Stimulated activated CD4-positive, alpha-beta T cell treated with anti-CD3 and anti-CD28 coated beads, Interleukin-12 subunit alpha, Interleukin-12 subunit beta, amount 100 ng/mL, for 4 hours (primary cell): Measurements from ENCODE around the gene IMPDH2.
"Not testable (repeated sequence)": the region's sequence is repeated elsewhere in the genome, so short reads cannot be mapped to it uniquely, and the experiment has no call there.

Experiments used
- DNase-seq: peaks from one replicate; pipeline ENCODE4 v3.0.0-alpha.2; 2020

The IMPDH2 gene

DNA sequence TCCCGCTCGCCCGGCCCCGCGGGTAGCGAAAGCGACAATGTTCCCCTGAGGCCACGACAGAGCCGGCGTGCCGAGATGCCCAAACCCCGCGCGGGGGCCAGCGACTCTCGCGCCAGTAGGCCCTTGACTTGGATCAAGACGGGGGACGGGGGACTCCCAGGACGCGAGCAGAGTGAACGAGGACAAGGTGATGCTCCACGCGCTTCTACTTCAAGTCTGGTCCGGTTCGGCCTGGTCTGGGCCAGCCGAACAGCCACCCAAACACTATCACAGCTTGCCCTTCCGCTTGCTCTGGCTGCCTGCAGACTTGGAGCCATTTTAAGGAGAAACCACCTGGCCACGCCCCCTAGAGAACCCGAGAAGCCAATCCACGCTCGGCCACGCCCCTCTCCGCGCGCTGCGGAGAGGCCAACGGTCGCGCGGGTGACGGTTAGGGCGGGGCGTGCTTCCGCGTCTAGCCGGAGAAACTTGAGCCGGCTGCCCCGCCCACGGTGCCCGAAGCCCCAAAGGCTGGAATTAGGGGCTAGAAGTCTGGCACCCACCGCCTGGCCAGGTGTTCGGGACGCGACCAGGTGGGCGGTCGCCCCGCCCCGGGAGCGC is 7.9 kb downstream of the IMPDH2 start:
- peak; percentile 99 for DNase-seq

DNA sequence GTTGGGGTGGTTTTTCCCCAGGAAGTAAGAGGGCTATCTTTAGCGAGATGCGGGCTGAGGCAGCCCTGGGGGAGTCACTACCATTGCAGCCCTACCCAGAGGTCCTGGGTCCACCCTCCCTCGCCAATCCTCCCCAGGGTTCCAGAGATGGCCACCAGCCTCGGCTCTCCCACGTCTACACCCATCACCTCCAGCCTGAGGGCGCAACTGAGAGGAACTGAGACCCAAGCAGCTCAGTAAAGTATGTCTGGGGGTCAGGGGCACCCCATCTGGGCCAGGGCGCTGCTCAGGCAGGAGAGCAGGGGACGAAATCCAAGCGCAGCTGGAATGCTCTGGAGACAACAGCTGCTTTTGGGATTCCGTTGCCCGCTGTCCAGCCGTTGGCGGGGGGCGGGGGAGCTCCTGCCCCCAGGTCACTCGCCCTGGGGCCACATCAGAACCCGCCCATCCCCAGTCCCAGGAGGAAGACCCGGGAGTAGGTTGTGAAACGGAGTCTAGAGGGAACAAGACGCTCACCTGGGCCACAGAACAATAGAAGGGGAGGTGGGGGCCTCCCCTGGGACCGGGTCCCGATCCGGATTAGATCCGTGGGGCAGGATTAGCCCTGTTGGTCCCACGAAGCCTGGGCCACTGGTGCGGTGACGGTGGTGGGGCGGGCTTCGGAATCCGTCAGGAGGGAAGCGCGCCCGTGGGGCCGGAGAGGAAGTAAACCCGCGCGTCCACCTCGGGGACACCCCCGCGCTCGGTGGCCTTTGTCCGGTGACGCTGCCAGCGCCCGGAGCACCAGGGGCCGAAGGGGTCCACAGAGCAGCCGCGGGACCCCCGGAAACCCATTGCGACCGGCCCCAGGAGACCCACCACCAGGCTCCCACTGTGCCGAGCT is 8.6 kb downstream of the IMPDH2 start:
- no peak for DNase-seq

DNA sequence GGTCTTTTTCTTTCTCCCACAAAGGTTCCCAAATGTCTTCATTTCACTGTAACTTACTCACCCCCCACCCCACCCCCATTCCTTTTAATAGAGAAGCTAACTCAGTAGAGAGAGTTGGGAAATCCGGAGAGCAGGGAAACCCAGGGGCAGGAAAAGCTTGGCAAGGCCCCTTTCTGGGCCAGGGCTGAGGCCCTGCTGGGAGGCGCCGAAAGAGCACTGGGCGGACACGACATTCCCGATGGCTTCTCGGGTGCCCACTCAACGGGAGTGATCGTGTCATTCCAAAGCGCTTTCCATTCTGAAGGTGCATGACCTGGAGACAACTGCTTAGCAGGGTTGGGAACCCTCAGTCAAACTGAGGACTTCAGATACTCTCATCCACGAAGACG is 9.3 kb downstream of the IMPDH2 start:
- no peak for DNase-seq

DNA sequence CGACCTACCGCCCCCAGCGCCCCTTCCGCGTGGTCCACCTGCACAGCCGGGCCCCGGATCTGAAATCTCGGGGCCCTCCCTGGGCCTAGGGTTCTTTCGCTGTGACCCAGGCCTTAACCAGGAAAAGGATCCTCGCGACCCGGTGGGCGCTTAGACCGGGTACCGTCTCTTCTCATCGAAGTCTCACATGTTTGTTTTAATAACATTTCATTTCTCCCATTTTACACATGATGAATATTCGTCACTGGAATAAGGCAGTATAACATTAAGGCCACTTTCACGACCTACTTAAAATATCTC is 10.5 kb downstream of the IMPDH2 start:
- DNase-seq: no peak

DNA sequence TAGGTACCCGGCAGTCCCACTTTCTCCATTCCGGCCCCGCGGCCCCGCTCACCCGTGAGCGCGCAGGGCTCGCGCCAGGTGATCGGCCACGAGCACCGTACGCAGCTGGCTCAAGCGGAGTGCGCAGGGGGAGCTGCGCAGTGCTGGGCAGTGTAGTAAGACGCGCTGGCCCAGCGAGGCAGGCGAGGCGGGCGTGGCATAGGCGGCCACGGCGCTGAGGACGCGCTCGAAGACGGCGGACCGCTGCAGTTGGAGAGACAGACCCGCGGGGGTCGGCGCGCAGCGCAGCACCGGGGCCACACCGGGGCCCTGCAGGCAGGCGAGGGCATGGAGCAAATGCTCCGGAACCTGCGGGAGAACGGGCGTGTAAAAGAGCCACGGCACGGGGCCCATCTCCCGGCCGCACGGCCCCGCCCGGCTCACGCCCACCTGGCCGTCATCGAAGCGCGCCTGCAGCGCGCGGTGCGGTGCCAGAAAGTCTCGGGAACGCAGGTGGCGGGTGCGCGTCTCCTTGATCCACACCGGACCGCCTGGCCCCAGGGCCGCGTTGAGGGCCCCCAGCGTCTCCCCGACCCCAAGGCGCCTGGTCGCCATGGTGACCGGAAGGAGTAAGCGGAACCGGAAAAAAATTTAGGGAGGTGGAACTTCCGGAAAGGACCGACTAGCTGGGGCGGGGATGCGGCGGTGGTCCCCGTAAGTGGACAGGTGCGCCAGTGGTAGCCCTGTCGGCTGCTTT is 11.1 kb downstream of the IMPDH2 start, which contains the start of gene DALRD3:
DALRD3 (minus strand) TSS at position 610 of the 736 bp plus-strand sequence; CDS start at position 594, 16 bp downstream.
- DNase-seq: peak; percentile 58

DNA sequence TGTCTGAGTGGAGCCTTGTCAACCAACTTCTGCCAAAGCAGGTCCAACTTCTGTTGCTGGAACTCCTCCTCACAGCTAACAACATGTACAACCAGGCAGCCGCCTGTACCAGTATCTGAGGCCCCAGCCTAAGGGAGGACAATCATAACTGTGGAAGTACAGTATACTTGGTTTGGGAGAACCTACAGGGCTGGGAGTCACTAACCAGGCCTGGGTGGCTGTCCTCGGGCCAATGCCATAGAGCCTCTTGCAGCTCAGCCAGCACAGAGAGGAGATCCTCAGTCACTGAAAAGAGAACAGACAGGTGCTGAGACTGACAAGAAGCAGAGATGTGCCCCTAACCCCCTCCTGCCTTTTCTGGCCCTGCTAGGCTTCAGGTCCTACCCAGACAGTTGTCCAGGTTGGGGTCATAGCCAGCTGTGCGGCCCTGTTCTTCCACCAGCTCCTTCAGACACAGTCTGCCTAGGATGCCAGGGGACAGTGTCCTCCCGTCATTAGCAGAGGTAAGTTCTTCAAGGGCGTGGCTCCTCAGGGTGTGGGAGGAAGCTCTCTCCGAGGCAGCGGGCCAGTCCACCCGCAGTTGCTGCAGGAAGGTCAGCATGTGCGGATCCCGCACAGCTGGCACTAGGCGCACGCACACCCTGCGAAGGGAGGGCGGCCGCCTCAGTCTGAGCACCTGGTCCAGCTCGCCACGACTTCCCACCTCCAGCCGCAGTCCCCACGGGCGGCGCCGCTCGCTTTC is 11.8 kb downstream of the IMPDH2 start:
- no peak for DNase-seq

DNA sequence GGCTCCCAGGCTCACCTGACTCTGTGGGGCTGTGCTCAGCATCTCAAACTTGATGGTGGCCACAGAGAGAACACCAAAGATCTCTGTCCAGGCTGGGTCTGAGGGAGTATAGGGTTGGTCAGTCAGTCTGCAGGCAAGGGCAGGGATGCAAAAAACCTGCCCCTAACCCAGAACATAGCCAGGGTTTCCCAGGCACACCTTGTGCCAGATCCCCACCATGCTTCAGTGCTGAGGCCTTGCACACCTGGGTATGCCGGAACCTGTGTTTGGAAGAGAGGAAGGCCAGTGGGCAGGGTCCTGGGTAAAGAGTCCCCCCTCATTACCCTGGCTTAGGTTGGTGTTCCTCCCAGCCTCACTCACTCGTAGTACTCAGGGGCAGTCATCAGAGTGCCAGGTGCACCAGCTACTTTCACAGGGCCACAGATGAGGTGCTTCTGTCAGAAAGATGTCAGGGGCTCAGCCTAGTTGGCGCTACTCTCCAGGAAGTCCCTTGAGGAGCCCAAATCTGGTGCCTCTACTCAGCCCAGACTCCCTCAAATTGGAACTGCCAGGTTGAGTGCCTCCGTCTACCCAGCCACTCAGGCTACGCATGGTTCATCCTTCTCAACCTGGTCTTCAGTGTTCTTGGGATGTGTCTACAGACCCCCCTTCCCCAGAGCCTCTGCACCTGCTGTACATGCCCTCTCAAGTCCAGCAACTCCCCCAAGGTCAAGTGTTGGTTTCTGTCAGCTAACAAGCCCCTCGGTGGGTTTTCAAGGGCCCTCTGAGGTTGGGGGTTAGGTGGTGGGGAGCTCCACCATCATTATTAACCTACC is 12.6 kb downstream of the IMPDH2 start:
- DNase-seq: no peak

DNA sequence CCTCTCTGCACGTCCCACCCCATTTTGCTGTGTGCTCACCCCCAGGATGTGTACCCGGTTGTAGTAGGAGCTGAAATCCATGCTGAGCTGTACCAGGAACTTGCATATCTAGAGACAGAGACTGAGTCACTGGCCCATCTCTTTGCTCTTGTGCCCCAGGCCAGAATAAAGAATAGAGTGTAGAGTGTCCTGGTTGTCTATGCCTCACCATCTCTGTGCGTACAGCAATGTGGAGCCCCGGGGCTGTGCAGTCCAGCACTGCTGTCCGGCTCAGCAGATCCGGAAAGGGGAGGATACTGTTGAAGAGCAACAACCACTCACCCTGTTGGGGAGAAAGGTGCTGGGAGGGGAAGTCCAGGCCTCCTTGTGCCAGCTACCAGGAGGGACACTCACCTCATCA is 13.4 kb downstream of the IMPDH2 start:
- no peak for DNase-seq

DNA sequence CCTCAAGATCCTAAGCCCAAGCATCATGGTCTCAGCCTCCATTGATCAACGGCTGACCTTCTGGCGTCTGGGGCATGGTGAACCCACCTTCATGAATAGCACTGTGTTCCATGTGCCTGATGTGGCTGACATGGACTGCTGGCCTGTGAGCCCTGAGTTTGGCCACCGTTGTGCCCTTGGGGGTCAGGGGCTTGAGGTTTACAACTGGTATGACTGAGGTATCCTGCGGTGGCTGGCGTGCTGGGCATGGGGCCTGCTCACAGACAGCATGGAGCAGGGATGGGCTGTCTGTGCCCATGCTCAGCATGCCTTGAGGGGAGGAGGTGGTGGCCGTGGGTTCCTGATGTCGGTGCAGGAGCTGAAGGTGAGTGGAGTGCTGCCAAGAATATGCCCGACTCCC is 14.1 kb downstream of the IMPDH2 start:
- no peak for DNase-seq

DNA sequence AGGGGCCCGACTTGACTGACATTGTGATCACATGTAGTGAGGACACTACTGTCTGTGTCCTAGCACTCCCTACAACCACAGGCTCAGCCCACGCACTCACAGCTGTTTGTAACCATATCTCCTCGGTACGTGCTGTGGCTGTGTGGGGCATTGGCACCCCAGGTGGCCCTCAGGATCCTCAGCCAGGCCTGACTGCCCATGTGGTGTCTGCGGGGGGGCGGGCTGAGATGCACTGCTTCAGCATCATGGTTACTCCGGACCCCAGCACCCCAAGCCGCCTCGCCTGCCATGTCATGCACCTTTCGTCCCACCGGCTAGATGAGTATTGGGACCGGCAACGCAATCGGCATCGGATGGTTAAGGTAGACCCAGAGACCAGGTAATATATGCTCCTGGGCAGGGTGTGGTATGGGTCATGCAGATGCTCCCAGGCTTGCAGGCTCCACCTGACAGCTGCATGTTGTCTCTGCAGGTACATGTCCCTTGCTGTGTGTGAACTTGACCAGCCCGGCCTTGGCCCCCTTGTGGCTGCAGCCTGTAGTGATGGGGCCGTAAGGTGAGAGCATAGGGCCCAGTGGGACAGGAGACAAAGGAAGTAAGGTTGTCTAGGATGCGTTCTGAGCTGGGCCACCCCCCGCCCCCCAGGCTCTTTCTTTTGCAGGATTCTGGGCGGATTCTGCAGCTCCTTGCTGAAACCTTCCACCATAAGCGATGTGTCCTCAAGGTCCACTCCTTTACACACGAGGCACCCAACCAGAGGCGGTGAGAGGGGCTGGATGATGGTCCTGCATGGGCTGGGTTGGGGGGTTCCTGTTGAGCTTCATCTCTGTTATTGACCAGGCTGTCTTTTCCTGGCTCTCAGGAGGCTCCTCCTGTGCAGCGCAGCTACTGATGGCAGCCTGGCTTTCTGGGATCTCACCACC is 15.2 kb downstream of the IMPDH2 start:
- DNase-seq: peak; percentile 42

DNA sequence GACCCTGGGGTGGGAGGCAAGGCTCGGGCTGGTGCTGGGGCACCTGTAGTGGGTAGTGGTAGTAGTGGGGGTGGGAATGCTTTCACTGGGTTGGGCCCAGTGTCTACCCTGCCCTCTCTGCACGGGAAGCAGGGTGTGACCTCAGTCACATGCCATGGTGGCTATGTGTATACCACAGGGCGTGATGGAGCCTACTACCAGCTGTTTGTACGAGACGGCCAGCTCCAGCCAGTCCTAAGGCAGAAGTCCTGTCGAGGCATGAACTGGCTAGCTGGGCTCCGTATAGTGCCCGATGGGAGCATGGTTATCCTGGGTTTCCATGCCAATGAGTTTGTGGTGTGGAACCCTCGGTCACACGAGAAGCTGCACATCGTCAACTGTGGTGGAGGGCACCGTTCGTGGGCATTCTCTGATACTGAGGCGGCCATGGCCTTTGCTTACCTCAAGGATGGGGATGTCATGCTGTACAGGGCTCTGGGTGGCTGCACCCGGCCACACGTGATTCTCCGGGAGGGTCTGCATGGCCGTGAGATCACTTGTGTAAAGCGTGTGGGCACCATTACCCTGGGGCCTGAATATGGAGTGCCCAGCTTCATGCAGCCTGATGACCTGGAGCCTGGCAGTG is 16.0 kb downstream of the IMPDH2 start:
- DNase-seq: no peak

DNA sequence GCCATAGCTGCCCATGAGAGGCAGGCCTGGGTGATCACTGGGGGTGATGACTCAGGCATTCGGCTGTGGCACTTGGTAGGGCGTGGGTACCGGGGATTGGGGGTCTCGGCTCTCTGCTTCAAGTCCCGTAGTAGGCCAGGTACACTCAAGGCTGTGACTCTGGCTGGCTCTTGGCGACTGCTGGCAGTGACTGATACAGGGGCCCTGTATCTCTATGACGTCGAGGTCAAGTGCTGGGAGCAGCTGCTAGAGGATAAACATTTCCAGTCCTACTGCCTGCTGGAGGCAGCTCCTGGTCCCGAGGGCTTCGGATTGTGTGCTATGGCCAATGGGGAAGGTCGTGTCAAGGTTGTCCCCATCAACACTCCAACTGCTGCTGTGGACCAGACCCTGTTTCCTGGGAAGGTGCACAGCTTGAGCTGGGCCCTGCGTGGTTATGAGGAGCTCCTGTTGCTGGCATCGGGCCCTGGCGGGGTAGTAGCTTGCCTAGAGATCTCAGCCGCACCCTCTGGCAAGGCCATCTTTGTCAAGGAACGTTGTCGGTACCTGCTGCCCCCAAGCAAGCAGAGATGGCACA is 16.7 kb downstream of the IMPDH2 start:
- DNase-seq: no peak

DNA sequence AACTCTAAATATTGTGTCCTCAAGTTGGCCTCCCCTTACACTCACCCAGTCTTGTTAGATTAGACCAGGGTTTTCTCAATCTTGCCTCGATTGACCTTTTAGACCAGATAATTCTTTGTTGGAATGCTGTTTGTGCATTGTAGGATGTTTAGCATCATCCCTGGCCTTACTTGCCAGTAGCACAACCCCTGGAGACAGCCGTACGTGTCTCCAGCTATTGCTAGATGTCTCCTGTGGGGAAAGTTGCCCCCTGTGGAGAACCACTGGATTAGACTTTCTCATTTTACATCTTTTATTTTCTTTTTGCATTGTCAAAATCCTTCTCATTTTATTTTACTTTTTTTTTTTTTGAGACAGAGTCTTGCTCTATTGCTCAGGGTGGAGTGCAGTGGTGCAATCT is 19.8 kb downstream of the IMPDH2 start:
- DNase-seq: no peak

DNA sequence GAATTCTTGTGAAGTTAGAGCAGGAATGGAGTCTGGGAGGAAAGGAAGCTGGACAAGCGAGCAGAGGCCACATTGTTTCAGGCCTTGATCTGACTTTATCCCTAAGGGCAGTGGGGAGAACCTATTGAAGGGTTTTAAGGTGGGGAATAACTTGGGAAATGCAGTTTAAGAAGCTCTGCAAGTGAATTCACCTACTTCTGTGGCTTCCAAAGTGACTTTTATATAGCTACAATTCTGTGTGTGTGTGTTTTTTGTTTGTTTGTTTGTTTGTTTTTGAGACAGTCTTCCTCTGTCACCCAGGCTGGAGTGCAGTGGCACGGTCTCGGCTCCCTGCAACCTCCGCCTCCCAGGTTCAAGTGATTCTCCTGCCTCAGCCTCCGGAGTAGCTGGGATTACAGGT is 20.6 kb downstream of the IMPDH2 start:
- DNase-seq: not testable (repeated sequence)

DNA sequence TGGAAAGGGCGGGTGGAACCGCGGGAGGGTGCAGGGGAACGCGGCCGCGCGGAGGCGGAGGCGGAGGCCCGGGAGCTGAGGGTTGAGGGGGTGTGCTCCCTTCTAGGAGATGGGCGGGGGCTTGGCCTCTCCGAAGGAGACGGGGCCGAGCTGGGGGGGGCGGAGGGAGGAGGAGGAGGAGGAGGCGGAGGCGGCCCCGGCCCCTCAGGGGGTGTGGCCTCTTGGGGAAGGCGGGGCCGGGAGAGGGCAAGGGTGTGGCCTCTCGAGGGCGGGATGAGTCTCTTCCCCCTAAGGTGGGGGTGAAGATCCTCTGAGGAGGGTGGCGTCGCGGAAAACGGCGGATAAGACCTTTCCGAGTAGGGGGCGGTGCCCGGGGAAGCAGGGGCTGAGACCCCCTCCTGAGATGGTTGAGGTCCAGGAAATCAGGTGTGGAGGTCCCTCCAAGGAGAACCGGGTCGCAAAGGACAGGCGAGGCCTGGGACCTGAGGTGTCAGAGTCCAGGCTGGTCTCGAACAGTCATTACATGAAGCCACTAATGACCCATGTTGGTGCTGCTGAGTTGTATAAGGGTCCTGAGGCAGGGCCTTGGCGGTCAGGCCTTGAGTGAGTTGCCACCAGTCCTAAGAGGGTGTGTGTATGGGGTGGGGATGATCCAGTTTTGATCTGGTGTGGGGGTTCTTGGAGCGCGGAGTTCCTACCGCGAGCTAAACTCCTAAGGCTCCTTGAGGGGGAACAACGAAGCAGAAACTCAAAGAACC is 21.2 kb downstream of the IMPDH2 start:
- peak; percentile 87 for DNase-seq

DNA sequence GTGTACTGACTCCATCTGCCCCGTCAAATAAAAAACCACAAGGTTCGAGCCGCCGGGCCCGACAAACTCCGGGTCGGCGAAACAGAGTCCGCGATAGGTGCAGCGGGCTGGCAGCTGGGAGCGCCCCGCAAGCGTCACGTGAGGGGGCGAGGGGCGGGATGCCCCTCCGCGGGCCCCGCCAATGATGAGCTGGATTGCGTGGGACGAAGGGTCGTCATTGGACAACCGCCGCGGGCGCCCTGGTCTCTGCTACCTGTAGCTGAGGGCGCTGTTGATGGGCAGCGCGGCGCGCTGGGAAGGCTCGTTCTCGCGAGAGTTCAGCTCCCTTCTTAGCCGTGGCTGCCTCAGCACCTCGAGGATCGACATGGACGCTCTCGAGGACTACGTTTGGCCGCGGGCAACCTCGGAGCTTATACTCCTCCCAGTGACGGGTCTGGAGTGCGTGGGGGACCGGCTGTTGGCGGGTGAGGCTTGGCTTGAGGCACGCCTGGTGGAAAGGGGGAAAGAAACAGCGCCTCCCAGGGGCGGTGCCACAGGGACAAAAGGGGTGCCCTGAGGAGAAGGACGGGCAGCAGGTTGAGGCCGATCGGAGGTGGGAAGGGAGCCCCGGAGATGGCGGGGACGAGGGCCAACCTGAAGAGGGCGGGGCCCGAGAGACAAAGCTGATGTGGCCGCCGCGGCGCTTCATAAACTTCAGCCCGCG is 22.0 kb downstream of the IMPDH2 start, which contains the start of gene WDR6:
WDR6 (plus strand) TSS at position 324 of the 703 bp plus-strand sequence; CDS start at position 365, 41 bp downstream.
- peak; percentile 96 for DNase-seq

DNA sequence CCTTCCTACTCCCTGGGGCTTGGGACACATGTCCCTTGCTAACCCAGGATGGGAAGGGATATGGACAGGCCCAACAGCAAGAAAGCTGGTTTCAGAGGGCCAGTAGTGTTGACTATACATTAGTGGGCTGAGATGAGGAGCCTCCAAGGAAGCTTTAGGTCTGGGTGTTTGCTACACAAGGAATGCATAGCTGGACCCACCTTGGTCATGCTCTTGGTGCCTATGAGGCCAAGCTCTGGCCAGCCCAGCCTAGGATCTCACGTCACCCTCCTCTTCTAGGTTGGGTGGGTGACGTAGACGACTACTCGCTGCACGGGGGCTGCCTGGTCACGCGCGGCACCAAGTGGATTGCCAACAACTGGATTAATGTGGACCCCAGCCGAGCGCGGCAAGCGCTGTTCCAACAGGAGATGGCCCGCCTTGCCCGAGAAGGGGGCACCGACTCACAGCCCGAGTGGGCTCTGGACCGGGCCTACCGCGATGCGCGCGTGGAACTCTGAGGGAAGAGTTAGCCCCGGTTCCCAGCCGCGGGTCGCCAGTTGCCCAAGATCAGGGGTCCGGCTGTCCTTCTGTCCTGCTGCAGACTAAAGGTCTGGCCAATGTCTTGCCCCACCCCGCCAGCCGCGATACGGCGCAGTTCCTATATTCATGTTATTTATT is 22.7 kb downstream of the IMPDH2 start:
- no peak for DNase-seq

DNA sequence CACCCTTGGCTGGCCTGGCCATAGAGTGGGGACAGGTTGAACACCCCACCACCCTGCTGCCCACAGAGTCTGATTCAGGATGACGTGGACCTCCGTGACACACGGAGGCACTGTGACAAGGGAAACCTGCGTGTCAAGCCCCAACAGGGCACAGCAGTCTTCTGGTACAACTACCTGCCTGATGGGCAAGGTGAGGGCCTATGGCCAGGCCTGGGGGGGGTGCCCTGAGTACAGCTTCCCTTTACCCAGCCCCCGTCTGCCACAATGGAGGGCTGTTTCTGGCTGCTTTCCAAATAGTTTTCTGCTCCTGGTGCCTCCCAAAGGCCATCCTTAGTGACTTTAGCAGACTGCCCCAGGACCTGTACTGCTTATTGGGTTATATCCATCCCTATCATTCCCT is 23.2 kb downstream of the IMPDH2 start:
- no peak for DNase-seq
